HEK293 (cell line): ENCODE results near the gene USP30.

Experiments
- CTCF ChIA-PET: fragments of 350-600 bp; formaldehyde crosslinking; extraction: SDS; loops from one replicate; lab custom pipeline; 2021; ENCODE audit warnings: antibody characterized with exemption; lab: Yijun Ruan, JAX
- POLR2A ChIA-PET: fragments of 300-600 bp; formaldehyde crosslinking; extraction: SDS; loops from one replicate; lab custom pipeline; 2020; ENCODE audit warnings: antibody characterized with exemption, inconsistent platforms; lab: Yijun Ruan, JAX
- H3K27ac ChIP-seq: fragments of 200-500 bp; sonication (Bioruptor generic); 2 replicates; pipeline ENCODE4 v1.5.1; 2014; ENCODE audit warnings: low read depth, low read length, control low read depth, inconsistent platforms; ENCODE audit errors: extremely low read depth
- H3K36me3 ChIP-seq, 2 experiments: fragments of 200-500 bp in 1 of 2; sonication (Bioruptor generic) in 1 of 2; 1 replicate in 1 of 2; 2 replicates in 1 of 2; pipeline ENCODE4 v1.5.1; 2014 to 2017; ENCODE audit warnings: inconsistent platforms in 2 of 2, low read length in 2 of 2; ENCODE audit not compliant: control insufficient read depth in 2 of 2, insufficient read depth in 1 of 2
- H3K4me1 ChIP-seq: fragments of 200-500 bp; sonication (Bioruptor generic); 2 replicates; pipeline ENCODE4 v1.5.1; 2014; ENCODE audit warnings: mild to moderate bottlenecking, low read length, inconsistent platforms; ENCODE audit not compliant: control insufficient read depth, insufficient read depth
- H3K4me3 ChIP-seq: 2 replicates; pipeline ENCODE4 v1.5.1; 2011; ENCODE audit warnings: low read depth, mild to moderate bottlenecking, control low read depth, low read length, moderate library complexity
- H3K9me3 ChIP-seq: fragments of 200-500 bp; sonication (Bioruptor generic); 2 replicates; pipeline ENCODE4 v1.5.1; 2014; ENCODE audit warnings: low read depth, low read length, inconsistent platforms; ENCODE audit not compliant: control insufficient read depth, insufficient read depth
- ATF2 ChIP-seq: fragments of 450-650 bp; formaldehyde crosslinking; IDR thresholded peaks from 2 replicates; pipeline ENCODE4 v1.5.1; 2016; ENCODE audit warnings: missing biosample characterization, missing genetic modification characterization, low read depth
- KLF16 ChIP-seq: fragments of 450-650 bp; formaldehyde crosslinking; IDR thresholded peaks from 2 replicates; pipeline ENCODE4 v1.5.1; 2017; ENCODE audit warnings: missing biosample characterization, missing genetic modification characterization
- PRDM4 ChIP-seq: fragments of 450-650 bp; formaldehyde crosslinking; IDR thresholded peaks from 2 replicates; pipeline ENCODE4 v1.5.1; 2017; ENCODE audit warnings: missing biosample characterization, missing genetic modification characterization
- YY2 ChIP-seq: fragments of 450-650 bp; formaldehyde crosslinking; IDR thresholded peaks from 2 replicates; pipeline ENCODE4 v1.5.1; 2016; ENCODE audit warnings: missing biosample characterization, missing genetic modification characterization
- ZFP3 ChIP-seq: fragments of 450-650 bp; formaldehyde crosslinking; IDR thresholded peaks from 2 replicates; pipeline ENCODE4 v1.5.1; 2016; ENCODE audit warnings: low read depth, missing biosample characterization, missing genetic modification characterization
- ZNF391 ChIP-seq: fragments of 450-650 bp; formaldehyde crosslinking; IDR thresholded peaks from 2 replicates; pipeline ENCODE4 v1.5.1; 2016; ENCODE audit warnings: low read depth, missing biosample characterization, missing genetic modification characterization, borderline replicate concordance
- ZNF473 ChIP-seq: fragments of 450-650 bp; formaldehyde crosslinking; IDR thresholded peaks from 2 replicates; pipeline ENCODE4 v1.5.1; 2017; ENCODE audit warnings: missing biosample characterization, missing genetic modification characterization
- ZNF529 ChIP-seq: fragments of 450-650 bp; formaldehyde crosslinking; IDR thresholded peaks from 2 replicates; pipeline ENCODE4 v1.5.1; 2017; ENCODE audit warnings: missing genetic modification characterization, missing biosample characterization; ENCODE audit not compliant: insufficient replicate concordance
- ZNF626 ChIP-seq: fragments of 450-650 bp; sonication (Bioruptor Pico); formaldehyde crosslinking; IDR thresholded peaks from 2 replicates; pipeline ENCODE4 v1.5.1; 2018; ENCODE audit warnings: missing biosample characterization, missing genetic modification characterization, inconsistent platforms
- ZNF768 ChIP-seq: fragments of 450-650 bp; formaldehyde crosslinking; IDR thresholded peaks from 2 replicates; pipeline ENCODE4 v1.5.1; 2018; ENCODE audit warnings: missing biosample characterization, mild to moderate bottlenecking, missing genetic modification characterization
- ZSCAN23 ChIP-seq: fragments of 450-650 bp; formaldehyde crosslinking; IDR thresholded peaks from 2 replicates; pipeline ENCODE4 v1.5.1; 2016; ENCODE audit warnings: missing biosample characterization, missing genetic modification characterization
- ZSCAN30 ChIP-seq: fragments of 450-650 bp; IDR thresholded peaks from 2 replicates; pipeline ENCODE4 v1.5.1; 2018; ENCODE audit warnings: missing biosample characterization, mild to moderate bottlenecking, missing genetic modification characterization, moderate library complexity
- ZXDB ChIP-seq: fragments of 450-650 bp; formaldehyde crosslinking; IDR thresholded peaks from 2 replicates; pipeline ENCODE4 v1.5.1; 2016; ENCODE audit warnings: missing biosample characterization, missing genetic modification characterization
- TF ChIP-seq, protein P1 (sequence below): fragments of 450-650 bp; formaldehyde crosslinking; IDR thresholded peaks from 2 replicates; pipeline ENCODE4 v1.5.0; 2017; ENCODE audit warnings: missing biosample characterization, missing genetic modification characterization, borderline replicate concordance
- TF ChIP-seq, protein P2 (sequence below): fragments of 450-650 bp; formaldehyde crosslinking; IDR thresholded peaks from 2 replicates; pipeline ENCODE4 v1.5.1; 2016; ENCODE audit warnings: missing biosample characterization, missing genetic modification characterization

The USP30 gene

DNA sequence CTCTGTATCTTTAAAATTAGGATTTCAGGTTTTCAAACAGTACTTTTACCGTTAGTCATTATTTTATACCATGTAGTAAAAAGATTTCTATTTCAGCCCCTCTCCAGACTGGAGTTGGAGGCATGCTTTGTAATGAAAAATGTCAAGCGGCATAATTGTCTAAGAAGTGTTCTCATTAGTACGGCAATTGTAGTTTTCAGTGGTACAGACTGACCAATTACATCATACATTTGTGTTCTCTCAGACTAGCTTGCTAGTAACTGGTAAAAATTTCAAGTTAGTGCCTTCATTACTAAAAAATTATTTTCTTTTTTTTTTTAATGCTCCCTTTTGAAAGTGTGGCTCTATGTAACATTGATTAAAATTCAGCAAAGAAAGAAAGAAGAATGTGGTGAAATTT, 4.5 kb downstream of the USP30 start:
- no peak overlapping the region for H3K4me3 ChIP-seq
- H3K4me1 ChIP-seq, result peaks cover 3% of the 10 kb centered on the region; the same call in 1 of the 2 replicates
- H3K9me3 ChIP-seq, result no peaks in the 10 kb centered on the region
- ChIA-PET POLR2A (no interaction called here), CTCF (no interaction called here)
- peaks cover 23 to 48% of the 10 kb centered on the region in 2 experiments for H3K36me3 ChIP-seq
- TF ChIP-seq ATF2 (tag by site-specific recombination) (peak; percentile 30; the same call in 1 of the 2 replicates), ZFP3 (no peak)
- H3K27ac ChIP-seq, result no peak overlapping the region

GRCh38 chr12:109057376-109057775, 5.0 kb downstream of the USP30 start:
- Histone ChIP-seq H3K36me3 (peaks cover 23 to 48% of the 10 kb centered on the region in 2 experiments), H3K27ac (no peak overlapping the region), H3K4me3 (no peak overlapping the region), H3K9me3 (no peaks in the 10 kb centered on the region), H3K4me1 (peaks cover 3% of the 10 kb centered on the region; the same call in 1 of the 2 replicates)
- TF ChIP-seq YY2 (tag by site-specific recombination) (no peak), ZNF529 (tag by site-specific recombination) (no peak), PRDM4 (no peak), ZNF626 (tag by site-specific recombination) (no peak), ZNF768 (tag by site-specific recombination) (no peak), KLF16 (no peak), ZNF391 (tag by site-specific recombination) (no peak)
- TF ChIP-seq, protein P1, sequence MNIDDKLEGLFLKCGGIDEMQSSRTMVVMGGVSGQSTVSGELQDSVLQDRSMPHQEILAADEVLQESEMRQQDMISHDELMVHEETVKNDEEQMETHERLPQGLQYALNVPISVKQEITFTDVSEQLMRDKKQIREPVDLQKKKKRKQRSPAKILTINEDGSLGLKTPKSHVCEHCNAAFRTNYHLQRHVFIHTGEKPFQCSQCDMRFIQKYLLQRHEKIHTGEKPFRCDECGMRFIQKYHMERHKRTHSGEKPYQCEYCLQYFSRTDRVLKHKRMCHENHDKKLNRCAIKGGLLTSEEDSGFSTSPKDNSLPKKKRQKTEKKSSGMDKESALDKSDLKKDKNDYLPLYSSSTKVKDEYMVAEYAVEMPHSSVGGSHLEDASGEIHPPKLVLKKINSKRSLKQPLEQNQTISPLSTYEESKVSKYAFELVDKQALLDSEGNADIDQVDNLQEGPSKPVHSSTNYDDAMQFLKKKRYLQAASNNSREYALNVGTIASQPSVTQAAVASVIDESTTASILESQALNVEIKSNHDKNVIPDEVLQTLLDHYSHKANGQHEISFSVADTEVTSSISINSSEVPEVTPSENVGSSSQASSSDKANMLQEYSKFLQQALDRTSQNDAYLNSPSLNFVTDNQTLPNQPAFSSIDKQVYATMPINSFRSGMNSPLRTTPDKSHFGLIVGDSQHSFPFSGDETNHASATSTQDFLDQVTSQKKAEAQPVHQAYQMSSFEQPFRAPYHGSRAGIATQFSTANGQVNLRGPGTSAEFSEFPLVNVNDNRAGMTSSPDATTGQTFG (tag by site-specific recombination), result no peak
- TF ChIP-seq, protein P2, sequence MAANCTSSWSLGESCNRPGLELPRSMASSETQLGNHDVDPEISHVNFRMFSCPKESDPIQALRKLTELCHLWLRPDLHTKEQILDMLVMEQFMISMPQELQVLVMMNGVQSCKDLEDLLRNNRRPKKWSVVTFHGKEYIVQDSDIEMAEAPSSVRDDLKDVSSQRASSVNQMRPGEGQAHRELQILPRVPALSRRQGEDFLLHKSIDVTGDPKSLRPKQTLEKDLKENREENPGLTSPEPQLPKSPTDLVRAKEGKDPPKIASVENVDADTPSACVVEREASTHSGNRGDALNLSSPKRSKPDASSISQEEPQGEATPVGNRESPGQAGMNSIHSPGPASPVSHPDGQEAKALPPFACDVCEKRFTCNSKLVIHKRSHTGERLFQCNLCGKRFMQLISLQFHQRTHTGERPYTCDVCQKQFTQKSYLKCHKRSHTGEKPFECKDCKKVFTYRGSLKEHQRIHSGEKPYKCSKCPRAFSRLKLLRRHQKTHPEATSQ, result no peak
- POLR2A ChIA-PET, result no interaction called here
- CTCF ChIA-PET, result interaction anchor here (0.6 kb wide), 1 partner anchor 20 kb away, joined by 3 read pairs; no protein-coding TSS in a partner anchor

- Histone ChIP-seq H3K27ac (no peak overlapping the region), H3K4me3 (no peak overlapping the region), H3K4me1 (no peaks in the 10 kb centered on the region), H3K9me3 (no peaks in the 10 kb centered on the region), H3K36me3 (peaks cover 27 to 55% of the 10 kb centered on the region in 2 experiments)
- CTCF ChIA-PET, result no interaction called here
- no peak for TF ChIP-seq ZXDB (tag by site-specific recombination)
- no peak for TF ChIP-seq ZNF473 (tag by site-specific recombination)
- TF ChIP-seq ZSCAN30 (tag by site-specific recombination), result no peak
- TF ChIP-seq ZSCAN23 (tag by site-specific recombination), result no peak
- POLR2A ChIA-PET, result no interaction called here
Measured at GRCh38 chr12:109058773-109059172, 6.4 kb downstream of the USP30 start.
